ENCODE data around the gene AP5S1. TPM values are rescaled to one million over a fixed set of nuclear protein-coding genes. Genes with fewer than 3 reads are reported as not detected.

Gene AP5S1
- total and polyA plus RNA-seq, 2 of the 13 experiments (the other 11 are each of a cell fraction or from before 2014, with no cell fraction given), result 7.9 to 23.2 TPM

DNA sequence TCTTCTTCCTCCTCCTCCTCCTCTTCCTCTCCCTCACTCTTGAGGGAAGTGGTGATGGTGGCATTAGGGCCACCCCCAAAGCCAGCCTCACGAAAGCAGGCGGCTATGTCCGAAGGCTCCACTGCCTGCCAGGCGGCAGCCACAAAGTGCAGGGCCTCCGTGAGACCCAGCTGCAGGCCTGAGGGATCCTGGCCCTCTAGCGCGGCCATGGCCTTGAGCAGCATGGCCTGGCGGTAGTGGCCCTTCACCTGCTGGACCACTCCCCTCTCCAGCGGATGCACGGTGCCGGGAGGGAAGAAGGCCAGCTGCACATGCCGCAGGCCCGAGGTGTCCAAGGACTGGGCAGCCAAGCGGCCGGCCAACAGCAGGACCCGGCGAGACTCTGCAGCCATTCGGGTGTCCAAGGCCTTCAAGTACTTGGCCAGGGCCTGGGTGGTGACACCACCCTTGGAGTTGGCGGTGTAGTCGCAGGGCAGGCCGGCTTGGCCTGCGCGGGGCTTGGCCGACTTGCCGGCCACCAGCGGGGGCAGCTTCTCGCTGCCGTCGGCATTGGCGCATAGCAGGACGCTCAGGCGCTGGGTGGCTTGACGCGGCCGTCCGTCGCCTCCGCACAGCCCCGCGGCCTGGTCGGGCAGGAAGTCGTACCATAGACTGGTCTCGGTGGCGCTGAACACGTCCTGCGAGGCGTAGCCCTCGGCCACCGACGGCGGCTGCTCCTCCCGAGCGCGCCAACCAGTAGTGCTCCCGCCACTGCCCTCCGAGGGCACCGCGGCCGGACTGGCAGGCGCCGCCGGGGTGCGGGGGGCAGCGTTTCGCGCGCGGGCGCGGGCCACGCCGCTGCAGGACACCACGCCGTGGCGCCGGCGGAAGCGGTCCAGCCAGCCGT is 34.9 kb upstream of the AP5S1 start (continued):
- TF ChIP-seq, protein P1, sequence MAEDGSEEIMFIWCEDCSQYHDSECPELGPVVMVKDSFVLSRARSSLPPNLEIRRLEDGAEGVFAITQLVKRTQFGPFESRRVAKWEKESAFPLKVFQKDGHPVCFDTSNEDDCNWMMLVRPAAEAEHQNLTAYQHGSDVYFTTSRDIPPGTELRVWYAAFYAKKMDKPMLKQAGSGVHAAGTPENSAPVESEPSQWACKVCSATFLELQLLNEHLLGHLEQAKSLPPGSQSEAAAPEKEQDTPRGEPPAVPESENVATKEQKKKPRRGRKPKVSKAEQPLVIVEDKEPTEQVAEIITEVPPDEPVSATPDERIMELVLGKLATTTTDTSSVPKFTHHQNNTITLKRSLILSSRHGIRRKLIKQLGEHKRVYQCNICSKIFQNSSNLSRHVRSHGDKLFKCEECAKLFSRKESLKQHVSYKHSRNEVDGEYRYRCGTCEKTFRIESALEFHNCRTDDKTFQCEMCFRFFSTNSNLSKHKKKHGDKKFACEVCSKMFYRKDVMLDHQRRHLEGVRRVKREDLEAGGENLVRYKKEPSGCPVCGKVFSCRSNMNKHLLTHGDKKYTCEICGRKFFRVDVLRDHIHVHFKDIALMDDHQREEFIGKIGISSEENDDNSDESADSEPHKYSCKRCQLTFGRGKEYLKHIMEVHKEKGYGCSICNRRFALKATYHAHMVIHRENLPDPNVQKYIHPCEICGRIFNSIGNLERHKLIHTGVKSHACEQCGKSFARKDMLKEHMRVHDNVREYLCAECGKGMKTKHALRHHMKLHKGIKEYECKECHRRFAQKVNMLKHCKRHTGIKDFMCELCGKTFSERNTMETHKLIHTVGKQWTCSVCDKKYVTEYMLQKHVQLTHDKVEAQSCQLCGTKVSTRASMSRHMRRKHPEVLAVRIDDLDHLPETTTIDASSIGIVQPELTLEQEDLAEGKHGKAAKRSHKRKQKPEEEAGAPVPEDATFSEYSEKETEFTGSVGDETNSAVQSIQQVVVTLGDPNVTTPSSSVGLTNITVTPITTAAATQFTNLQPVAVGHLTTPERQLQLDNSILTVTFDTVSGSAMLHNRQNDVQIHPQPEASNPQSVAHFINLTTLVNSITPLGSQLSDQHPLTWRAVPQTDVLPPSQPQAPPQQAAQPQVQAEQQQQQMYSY (CRISPR knock-in tag; IDR thresholded peaks at IDR 0.05), result no peak
- TF ChIP-seq, protein P2, sequence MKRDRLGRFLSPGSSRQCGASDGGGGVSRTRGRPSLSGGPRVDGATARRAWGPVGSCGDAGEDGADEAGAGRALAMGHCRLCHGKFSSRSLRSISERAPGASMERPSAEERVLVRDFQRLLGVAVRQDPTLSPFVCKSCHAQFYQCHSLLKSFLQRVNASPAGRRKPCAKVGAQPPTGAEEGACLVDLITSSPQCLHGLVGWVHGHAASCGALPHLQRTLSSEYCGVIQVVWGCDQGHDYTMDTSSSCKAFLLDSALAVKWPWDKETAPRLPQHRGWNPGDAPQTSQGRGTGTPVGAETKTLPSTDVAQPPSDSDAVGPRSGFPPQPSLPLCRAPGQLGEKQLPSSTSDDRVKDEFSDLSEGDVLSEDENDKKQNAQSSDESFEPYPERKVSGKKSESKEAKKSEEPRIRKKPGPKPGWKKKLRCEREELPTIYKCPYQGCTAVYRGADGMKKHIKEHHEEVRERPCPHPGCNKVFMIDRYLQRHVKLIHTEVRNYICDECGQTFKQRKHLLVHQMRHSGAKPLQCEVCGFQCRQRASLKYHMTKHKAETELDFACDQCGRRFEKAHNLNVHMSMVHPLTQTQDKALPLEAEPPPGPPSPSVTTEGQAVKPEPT (CRISPR knock-in tag; IDR thresholded peaks at IDR 0.05; ENCODE audit: low read depth), result no peak
- TF ChIP-seq TBX3 (IDR thresholded peaks at IDR 0.05; ENCODE audit: borderline replicate concordance) (no peak), PATZ1 (CRISPR knock-in tag; IDR thresholded peaks at IDR 0.05) (no peak), DDIT3 (CRISPR knock-in tag; IDR thresholded peaks at IDR 0.05) (no peak), STAG1 (CRISPR knock-in tag; IDR thresholded peaks at IDR 0.05) (no peak), U2AF2 (IDR thresholded peaks at IDR 0.05; ENCODE audit: low read depth, low read length) (no peak), RFX1 (IDR thresholded peaks at IDR 0.05) (no peak), ZMAT5 (CRISPR knock-in tag; IDR thresholded peaks at IDR 0.05; ENCODE audit: borderline replicate concordance, low read depth) (no peak), ZNF761 (CRISPR knock-in tag; conservative IDR thresholded peaks at IDR 0.05) (no peak), MZF1 (CRISPR knock-in tag; IDR thresholded peaks at IDR 0.05; ENCODE audit: borderline replicate concordance) (no peak)
- TF ChIP-seq, protein P3, sequence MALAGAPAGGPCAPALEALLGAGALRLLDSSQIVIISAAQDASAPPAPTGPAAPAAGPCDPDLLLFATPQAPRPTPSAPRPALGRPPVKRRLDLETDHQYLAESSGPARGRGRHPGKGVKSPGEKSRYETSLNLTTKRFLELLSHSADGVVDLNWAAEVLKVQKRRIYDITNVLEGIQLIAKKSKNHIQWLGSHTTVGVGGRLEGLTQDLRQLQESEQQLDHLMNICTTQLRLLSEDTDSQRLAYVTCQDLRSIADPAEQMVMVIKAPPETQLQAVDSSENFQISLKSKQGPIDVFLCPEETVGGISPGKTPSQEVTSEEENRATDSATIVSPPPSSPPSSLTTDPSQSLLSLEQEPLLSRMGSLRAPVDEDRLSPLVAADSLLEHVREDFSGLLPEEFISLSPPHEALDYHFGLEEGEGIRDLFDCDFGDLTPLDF (CRISPR knock-in tag; IDR thresholded peaks at IDR 0.05), result no peak
- TF ChIP-seq, protein P4, sequence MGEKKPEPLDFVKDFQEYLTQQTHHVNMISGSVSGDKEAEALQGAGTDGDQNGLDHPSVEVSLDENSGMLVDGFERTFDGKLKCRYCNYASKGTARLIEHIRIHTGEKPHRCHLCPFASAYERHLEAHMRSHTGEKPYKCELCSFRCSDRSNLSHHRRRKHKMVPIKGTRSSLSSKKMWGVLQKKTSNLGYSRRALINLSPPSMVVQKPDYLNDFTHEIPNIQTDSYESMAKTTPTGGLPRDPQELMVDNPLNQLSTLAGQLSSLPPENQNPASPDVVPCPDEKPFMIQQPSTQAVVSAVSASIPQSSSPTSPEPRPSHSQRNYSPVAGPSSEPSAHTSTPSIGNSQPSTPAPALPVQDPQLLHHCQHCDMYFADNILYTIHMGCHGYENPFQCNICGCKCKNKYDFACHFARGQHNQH (CRISPR knock-in tag; IDR thresholded peaks at IDR 0.05), result no peak
- TF ChIP-seq, protein P5, sequence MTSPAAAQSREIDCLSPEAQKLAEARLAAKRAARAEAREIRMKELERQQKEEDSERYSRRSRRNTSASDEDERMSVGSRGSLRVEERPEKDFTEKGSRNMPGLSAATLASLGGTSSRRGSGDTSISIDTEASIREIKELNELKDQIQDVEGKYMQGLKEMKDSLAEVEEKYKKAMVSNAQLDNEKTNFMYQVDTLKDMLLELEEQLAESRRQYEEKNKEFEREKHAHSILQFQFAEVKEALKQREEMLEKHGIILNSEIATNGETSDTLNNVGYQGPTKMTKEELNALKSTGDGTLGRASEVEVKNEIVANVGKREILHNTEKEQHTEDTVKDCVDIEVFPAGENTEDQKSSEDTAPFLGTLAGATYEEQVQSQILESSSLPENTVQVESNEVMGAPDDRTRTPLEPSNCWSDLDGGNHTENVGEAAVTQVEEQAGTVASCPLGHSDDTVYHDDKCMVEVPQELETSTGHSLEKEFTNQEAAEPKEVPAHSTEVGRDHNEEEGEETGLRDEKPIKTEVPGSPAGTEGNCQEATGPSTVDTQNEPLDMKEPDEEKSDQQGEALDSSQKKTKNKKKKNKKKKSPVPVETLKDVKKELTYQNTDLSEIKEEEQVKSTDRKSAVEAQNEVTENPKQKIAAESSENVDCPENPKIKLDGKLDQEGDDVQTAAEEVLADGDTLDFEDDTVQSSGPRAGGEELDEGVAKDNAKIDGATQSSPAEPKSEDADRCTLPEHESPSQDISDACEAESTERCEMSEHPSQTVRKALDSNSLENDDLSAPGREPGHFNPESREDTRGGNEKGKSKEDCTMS (CRISPR knock-in tag; conservative IDR thresholded peaks at IDR 0.05), result no peak

Measured in HepG2 (cell line).